Gastroesophageal sphincter (tissue), 4 donors: ENCODE measurements around the gene METTL2A. TPM values are rescaled to one million over a fixed set of nuclear protein-coding genes. Genes with fewer than 3 reads are reported as not detected.
"Not testable (repeated sequence)": the region's sequence is repeated elsewhere in the genome, so short reads cannot be mapped to it uniquely, and the experiment has no call there.

ENCODE experiments used
- ATAC-seq: fragments of 150-250 bp; one replicate; pipeline ENCODE4 v1.9.1; 2016; ENCODE audit warnings: mild to moderate bottlenecking, moderate library complexity
- H3K27ac ChIP-seq, 4 donors: fragments of 200-600 bp; sonication (generic) in 3 of 4; 1 replicate in 3 of 4; 2 replicates in 1 of 4; pipeline ENCODE4 v1.5.1; 2016 to 2019
- H3K27me3 ChIP-seq: fragments of 200-600 bp; sonication (generic); one replicate; pipeline ENCODE4 v1.5.1; 2019
- H3K36me3 ChIP-seq, 2 donors: fragments of 200-600 bp; sonication (generic); one replicate each; pipeline ENCODE4 v1.5.1; 2019; ENCODE audit warnings: control low read depth in 1 of 2
- H3K4me1 ChIP-seq, 3 donors: fragments of 200-600 bp; sonication (generic); 1 replicate in 2 of 3; 2 replicates in 1 of 3; pipeline ENCODE4 v1.5.1; 2016 to 2019; ENCODE audit warnings: control low read depth in 2 of 3
- H3K4me3 ChIP-seq, 2 donors: fragments of 200-600 bp; sonication (generic); one replicate each; pipeline ENCODE4 v1.5.1; 2019; ENCODE audit warnings: mild to moderate bottlenecking in 1 of 2, moderate library complexity in 1 of 2
- H3K9me3 ChIP-seq, 3 donors: fragments of 200-600 bp; sonication (generic); one replicate each; pipeline ENCODE4 v1.5.1; 2017 to 2019; ENCODE audit warnings: control low read depth in 2 of 3
- EP300 ChIP-seq: sonication (generic); formaldehyde crosslinking; IDR thresholded peaks from one replicate; pipeline ENCODE4 v1.6.1; 2017; ENCODE audit warnings: antibody characterized with exemption, mild to moderate bottlenecking
- POLR2A ChIP-seq, 2 donors: fragments of 450-650 bp; IDR thresholded peaks; one replicate each; pipeline ENCODE4 v1.6.1; 2017; ENCODE audit warnings: antibody characterized with exemption in 2 of 2, mild to moderate bottlenecking in 2 of 2, moderate library complexity in 1 of 2
- POLR2AphosphoS5 ChIP-seq: sonication (generic); formaldehyde crosslinking; IDR thresholded peaks from one replicate; pipeline ENCODE4 v1.6.1; 2017; ENCODE audit warnings: antibody characterized with exemption
- WGBS, 2 donors: methylation state at CpG; one replicate each; pipeline ENCODE4 v1.1.5; 2018; ENCODE audit warnings: low coverage in 1 of 2; 5-methylcytosine and 5-hydroxymethylcytosine counted together
- total RNA-seq, 4 donors: library from RNA; depleted of rRNA; stranded (reverse); fragments of >200 nt; gene quantifications; one replicate each; pipeline ENCODE4 v1.1.0, GENCODE V29; 2016
- TF ChIP-seq, protein P1 (sequence below), 4 experiments: fragments of 200-600 bp in 2 of 4; fragments of 450-650 bp in 2 of 4; sonication (generic) in 1 of 4; IDR thresholded peaks; one replicate each; pipeline ENCODE4 v1.5.1; 2017 to 2019; ENCODE audit warnings: antibody characterized with exemption in 4 of 4, mild to moderate bottlenecking in 2 of 4, moderate library complexity in 2 of 4

The METTL2A gene
- total RNA-seq, 4 donors from 2014 or later, result 12.1 to 18.2 (median 15.9) TPM

DNA sequence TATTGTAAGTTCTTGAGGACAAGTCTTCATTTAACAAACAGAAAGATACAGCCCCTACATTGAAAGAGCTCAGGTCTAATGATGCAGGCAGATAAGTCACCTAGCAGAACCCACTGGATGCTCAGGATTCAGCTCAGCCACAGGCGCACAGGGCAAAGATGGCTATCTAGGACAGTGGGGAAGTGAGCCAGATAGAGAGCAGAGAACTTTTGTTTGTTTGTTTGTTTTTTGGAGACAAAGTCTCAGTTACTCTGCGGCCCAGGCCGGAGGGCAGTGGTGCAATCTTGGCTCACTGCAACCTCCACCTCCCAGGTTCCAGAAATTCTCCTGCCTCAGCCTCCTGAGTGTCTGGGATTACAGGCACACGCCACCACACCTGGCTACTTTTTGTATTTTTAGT is 20.4 kb downstream of the METTL2A start:
- H3K9me3 ChIP-seq, result no peaks in the 10 kb centered on the region
- TF ChIP-seq, protein P1, sequence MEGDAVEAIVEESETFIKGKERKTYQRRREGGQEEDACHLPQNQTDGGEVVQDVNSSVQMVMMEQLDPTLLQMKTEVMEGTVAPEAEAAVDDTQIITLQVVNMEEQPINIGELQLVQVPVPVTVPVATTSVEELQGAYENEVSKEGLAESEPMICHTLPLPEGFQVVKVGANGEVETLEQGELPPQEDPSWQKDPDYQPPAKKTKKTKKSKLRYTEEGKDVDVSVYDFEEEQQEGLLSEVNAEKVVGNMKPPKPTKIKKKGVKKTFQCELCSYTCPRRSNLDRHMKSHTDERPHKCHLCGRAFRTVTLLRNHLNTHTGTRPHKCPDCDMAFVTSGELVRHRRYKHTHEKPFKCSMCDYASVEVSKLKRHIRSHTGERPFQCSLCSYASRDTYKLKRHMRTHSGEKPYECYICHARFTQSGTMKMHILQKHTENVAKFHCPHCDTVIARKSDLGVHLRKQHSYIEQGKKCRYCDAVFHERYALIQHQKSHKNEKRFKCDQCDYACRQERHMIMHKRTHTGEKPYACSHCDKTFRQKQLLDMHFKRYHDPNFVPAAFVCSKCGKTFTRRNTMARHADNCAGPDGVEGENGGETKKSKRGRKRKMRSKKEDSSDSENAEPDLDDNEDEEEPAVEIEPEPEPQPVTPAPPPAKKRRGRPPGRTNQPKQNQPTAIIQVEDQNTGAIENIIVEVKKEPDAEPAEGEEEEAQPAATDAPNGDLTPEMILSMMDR (IDR thresholded peaks at IDR 0.05), result no peak
- no peak for TF ChIP-seq POLR2A (IDR thresholded peaks at IDR 0.05)
- TF ChIP-seq EP300, result no peak
- TF ChIP-seq POLR2AphosphoS5, result no peak
- H3K27ac ChIP-seq, result no peak overlapping the region
- H3K36me3 ChIP-seq, result peaks cover 0 to 90% of the 10 kb centered on the region in 2 donors
- no peaks in the 10 kb centered on the region for H3K4me1 ChIP-seq
- ATAC-seq, result no peak
- WGBS, 2 donors, result 76 to 100% methylated on average over 2 of the region's 4 CpGs
- H3K27me3 ChIP-seq, result no peaks in the 10 kb centered on the region
- no peak overlapping the region for H3K4me3 ChIP-seq

DNA sequence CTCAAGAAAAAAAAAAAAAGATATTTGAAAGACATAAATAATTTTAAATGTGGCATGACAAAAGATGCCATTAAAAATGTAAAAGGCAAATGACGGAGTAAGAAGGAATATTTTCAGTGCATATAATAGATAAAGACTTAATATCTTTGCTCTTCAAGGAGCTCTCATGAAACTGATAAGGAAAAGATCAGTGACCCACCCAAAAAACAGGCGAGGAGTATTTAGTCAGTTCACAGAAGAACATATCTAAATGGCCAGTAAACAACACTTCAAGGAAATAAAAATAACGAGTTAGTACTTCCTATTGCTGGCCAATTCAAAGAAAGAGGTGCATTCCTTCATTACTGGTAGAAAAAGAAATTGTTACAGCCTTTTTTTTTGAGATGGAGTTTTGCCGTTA is 22.1 kb downstream of the METTL2A start:
- peaks cover 0 to 94% of the 10 kb centered on the region in 2 donors for H3K36me3 ChIP-seq
- not testable (repeated sequence) for H3K4me3 ChIP-seq, H3K9me3 ChIP-seq, H3K27ac ChIP-seq, H3K27me3 ChIP-seq, H3K4me1 ChIP-seq, ATAC-seq
- WGBS, 2 donors, result 81 to 83% methylated on average over 4 of the region's 4 CpGs

DNA sequence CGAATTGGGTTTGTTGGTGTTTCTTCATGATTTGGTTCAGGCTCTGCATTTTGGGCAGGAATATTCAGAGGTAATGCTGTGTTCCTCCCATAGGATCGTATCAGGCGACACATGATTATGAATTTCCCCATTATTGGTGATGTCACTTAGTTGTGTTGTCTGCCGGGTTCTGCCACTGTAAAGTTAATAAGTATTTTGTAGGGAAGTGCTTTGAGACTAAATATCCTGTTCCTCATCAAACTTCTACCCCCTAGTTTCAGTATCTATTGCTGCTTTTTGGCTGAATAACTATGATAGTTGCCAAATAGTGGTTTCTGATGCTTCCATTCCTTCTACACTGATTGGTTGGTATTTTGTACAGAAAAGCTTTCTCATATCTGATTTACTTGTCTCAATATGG is 28.5 kb downstream of the METTL2A start:
- H3K4me3 ChIP-seq, H3K27me3 ChIP-seq, ATAC-seq, H3K4me1 ChIP-seq, H3K27ac ChIP-seq, H3K9me3 ChIP-seq: not testable (repeated sequence)
- peaks cover 0 to 39% of the 10 kb centered on the region in 2 donors for H3K36me3 ChIP-seq
- WGBS, 2 donors, result 86 to 100% methylated on average over 1 of the region's 4 CpGs

DNA sequence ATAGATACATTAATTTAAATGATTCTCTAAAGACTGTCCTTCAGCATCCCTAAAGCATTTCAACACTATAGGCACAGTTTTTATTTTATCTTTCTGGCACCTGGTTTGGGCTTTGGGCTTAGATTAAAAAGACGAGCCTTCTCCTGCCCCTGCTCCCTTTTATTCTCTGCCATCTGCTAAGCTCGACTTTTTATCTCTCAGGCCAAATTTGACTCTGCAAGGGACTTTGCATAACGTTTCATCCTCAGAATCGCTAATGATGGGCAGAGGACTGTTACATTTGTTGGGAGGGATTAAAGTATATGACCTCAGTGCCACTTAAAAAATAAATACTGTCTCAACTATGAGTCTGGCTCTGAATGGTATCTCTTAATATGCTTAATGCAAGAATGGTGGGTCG is 29.3 kb downstream of the METTL2A start:
- not testable (repeated sequence) for H3K9me3 ChIP-seq, H3K4me3 ChIP-seq, H3K27ac ChIP-seq, H3K4me1 ChIP-seq, ATAC-seq, H3K27me3 ChIP-seq
- peaks cover 0 to 31% of the 10 kb centered on the region in 2 donors for H3K36me3 ChIP-seq
- 52 to 77% methylated on average over 3 to 4 of the region's 5 CpGs for WGBS, 2 donors

DNA sequence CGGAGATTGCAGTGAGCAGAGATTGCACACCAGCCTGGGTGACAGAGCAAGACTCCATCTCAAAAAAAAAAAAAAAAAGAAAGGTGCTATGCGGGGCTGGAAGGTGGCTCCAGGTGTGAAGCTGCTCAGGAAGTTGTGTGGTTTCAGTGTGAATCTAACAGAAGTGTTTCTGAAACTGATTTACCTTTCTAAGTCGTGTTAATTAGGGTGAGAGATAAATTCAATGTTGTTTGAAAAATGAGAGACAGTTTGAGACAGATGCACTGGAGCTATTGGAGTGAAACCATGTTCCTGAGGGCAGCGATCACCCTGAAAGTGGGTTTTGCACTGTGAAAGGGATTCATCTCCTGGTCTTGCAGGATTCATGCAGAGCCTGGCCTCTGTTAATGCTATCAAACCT is 30.0 kb downstream of the METTL2A start:
- not testable (repeated sequence) for H3K27me3 ChIP-seq, H3K27ac ChIP-seq, H3K4me3 ChIP-seq, H3K4me1 ChIP-seq, ATAC-seq, H3K9me3 ChIP-seq
- H3K36me3 ChIP-seq, result peaks cover 0 to 24% of the 10 kb centered on the region in 2 donors
- 52 to 76% methylated on average over 2 to 4 of the region's 4 CpGs for WGBS, 2 donors

DNA sequence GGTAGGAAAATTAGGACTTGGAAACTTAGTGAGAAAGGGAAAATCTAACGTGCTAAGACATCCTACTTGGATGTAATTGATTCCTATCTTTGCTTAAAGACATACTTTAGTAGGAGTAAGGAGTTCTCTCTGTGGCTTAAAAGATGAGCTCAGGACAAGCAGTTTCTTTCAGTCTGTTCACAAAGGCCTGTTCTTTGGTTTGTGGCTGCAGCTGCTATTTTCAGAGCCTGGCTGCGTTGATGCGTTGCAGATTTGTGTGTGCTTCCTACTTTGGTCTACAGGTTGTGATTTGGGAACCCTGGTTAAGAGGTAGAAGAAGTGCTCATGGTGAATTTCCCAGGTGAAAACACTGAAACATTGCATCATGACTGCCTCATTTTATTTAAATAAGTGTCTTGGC is 30.4 kb downstream of the METTL2A start:
- H3K27me3 ChIP-seq, H3K4me1 ChIP-seq, H3K27ac ChIP-seq, ATAC-seq, H3K4me3 ChIP-seq, H3K9me3 ChIP-seq: not testable (repeated sequence)
- WGBS, 2 donors, result 62 to 88% methylated on average over 1 to 3 of the region's 3 CpGs
- peaks cover 0 to 20% of the 10 kb centered on the region in 2 donors for H3K36me3 ChIP-seq

DNA sequence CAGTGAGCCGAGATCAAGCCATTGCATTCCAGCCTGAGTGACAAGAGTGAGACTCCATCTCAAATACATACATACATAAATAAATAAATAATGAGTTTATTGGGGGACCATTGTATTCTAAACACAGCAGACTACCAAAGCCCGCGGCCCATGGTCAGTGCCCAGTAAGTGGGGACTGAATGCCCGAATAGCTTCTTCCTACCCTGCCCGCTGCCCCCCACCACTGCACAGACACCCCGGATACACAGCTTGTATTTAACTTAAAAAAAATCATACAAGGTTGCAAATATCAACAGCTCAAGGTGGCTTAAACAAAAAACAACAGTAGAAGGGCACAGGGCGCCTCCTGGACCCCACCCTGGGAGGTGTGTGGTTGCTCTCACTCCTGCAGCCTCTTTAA is 32.3 kb downstream of the METTL2A start:
- no peak overlapping the region for H3K27ac ChIP-seq
- H3K27me3 ChIP-seq, result no peaks in the 10 kb centered on the region
- no peak overlapping the region for H3K4me3 ChIP-seq
- H3K9me3 ChIP-seq, result no peaks in the 10 kb centered on the region
- 79 to 93% methylated on average over 6 to 7 of the region's 7 CpGs for WGBS, 2 donors
- peaks cover 0 to 8% of the 10 kb centered on the region in 2 donors for H3K36me3 ChIP-seq
- no peaks in the 10 kb centered on the region for H3K4me1 ChIP-seq
- TF ChIP-seq POLR2AphosphoS5, result no peak
- no peak for TF ChIP-seq POLR2A (IDR thresholded peaks at IDR 0.05)
- TF ChIP-seq, protein P1 (IDR thresholded peaks at IDR 0.05), result no peak
- TF ChIP-seq EP300, result no peak
- no peak for ATAC-seq

DNA sequence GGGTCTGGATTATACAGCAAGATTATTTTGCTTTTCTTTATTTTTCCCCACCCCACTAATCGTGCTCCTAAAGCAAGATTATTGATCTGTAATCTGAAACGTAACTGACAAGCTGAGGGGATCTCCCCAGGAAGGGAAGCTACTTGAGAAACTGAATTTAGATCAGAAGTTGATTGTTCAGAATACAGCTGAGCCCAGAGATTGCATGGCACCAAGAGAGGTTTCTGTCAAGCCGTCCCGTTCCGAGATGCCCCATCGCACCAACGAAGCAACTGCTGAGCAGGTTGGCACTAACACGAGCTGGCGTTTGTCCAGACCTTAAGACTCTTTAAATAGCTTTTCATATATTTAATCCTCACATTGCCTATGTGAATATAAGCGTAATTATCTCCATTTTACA is 34.8 kb downstream of the METTL2A start:
- not testable (repeated sequence) for H3K27me3 ChIP-seq, ATAC-seq, H3K9me3 ChIP-seq, H3K27ac ChIP-seq, H3K4me1 ChIP-seq, H3K36me3 ChIP-seq, H3K4me3 ChIP-seq
- 77 to 83% methylated on average over 9 to 10 of the region's 10 CpGs for WGBS, 2 donors

DNA sequence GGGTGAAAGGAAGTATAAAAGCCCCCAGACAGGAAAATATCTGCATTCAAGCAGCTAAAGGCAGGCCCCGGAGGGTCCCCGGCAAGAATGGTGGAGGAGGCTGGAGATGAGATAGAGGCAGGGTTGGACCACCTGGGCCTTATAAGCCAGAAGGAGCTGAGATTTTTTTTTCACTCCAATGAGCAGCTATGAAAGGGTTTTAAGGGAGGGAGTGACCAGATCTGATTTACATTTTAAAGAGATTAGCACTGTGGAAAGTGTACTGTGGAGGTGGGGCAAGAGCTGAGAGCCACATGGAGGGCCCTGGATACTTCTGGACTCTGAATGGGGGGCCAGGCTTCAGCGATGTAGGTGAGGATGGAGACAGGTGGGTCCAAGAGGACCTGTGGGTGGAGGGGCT is 40.7 kb downstream of the METTL2A start:
- not testable (repeated sequence) for H3K27ac ChIP-seq, H3K27me3 ChIP-seq, ATAC-seq, H3K4me3 ChIP-seq, H3K36me3 ChIP-seq, H3K4me1 ChIP-seq, H3K9me3 ChIP-seq
- WGBS, 2 donors, result 70 to 100% methylated on average over 2 of the region's 3 CpGs

DNA sequence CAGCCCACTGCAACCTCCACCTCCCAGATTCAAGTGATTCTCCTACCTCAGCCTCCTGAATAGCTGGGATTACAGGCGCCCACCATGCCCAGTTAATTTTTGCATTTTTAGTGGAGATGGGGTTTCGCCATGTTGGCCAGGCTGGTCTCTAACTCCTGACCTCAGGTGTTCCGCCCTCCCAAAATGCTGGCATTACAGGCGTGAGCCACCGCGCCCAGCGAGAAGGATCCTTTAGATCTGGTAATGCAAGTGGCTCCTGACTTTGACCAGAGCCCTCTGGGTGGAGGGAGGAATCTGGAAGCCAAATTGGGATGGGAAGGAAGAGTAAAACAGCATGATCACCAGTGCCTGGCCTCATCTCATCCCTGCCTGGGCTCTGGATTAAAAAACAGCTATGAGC is 41.6 kb downstream of the METTL2A start:
- H3K36me3 ChIP-seq, H3K27me3 ChIP-seq, H3K4me3 ChIP-seq, H3K4me1 ChIP-seq, ATAC-seq, H3K27ac ChIP-seq, H3K9me3 ChIP-seq: not testable (repeated sequence)
- WGBS, 2 donors, result 100% methylated on average over 1 to 4 of the region's 7 CpGs
